Gastroesophageal sphincter (tissue), 3 donors: ENCODE measurements around the gene NOX3.

ENCODE experiments used
- CTCF ChIP-seq, 4 experiments: fragments of 200-600 bp in 2 of 4; fragments of 450-650 bp in 2 of 4; sonication (generic) in 1 of 4; IDR thresholded peaks; one replicate each; pipeline ENCODE4 v1.5.1; 2017 to 2019; ENCODE audit warnings: antibody characterized with exemption in 4 of 4, mild to moderate bottlenecking in 2 of 4, moderate library complexity in 2 of 4
- EP300 ChIP-seq: sonication (generic); formaldehyde crosslinking; IDR thresholded peaks from one replicate; pipeline ENCODE4 v1.6.1; 2017; ENCODE audit warnings: antibody characterized with exemption, mild to moderate bottlenecking
- POLR2A ChIP-seq, 2 donors: fragments of 450-650 bp; IDR thresholded peaks; one replicate each; pipeline ENCODE4 v1.6.1; 2017; ENCODE audit warnings: antibody characterized with exemption in 2 of 2, mild to moderate bottlenecking in 2 of 2, moderate library complexity in 1 of 2
- POLR2AphosphoS5 ChIP-seq: sonication (generic); formaldehyde crosslinking; IDR thresholded peaks from one replicate; pipeline ENCODE4 v1.6.1; 2017; ENCODE audit warnings: antibody characterized with exemption

GRCh38 chr6:155373276-155373675 lies 82.4 kb downstream of the NOX3 start:
- TF ChIP-seq CTCF (IDR thresholded peaks at IDR 0.05): no peak
- TF ChIP-seq POLR2A (IDR thresholded peaks at IDR 0.05): no peak
- no peak for TF ChIP-seq EP300
- no peak for TF ChIP-seq POLR2AphosphoS5
